Activated T-cell treated with anti-CD3 and anti-CD28 coated beads for 4 hours (primary cell): ENCODE data around the gene GPR39.

ENCODE experiments used
- DNase-seq: peaks from one replicate; pipeline ENCODE4 v3.0.0-alpha.2; 2020

The GPR39 gene

DNA sequence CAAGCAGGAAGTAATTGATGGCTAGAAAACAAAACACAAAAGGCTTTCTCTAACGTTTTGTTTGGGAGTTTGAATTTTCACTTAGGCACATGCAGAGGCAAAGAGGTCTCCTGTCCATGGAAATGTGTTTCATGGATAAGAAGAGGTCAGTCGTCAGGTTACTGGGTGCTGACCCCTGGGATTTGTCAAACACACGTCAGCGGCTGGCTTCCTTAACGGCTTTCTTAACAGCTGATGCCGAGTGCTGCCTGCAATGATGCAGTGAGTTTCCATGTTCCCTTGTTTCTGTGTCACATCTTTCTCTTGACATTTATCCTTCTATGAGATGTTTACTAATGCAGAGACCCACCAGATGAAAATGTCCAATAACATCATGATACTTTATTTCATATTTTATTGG is 31.7 kb downstream of the GPR39 start:
- no peak for DNase-seq

DNA sequence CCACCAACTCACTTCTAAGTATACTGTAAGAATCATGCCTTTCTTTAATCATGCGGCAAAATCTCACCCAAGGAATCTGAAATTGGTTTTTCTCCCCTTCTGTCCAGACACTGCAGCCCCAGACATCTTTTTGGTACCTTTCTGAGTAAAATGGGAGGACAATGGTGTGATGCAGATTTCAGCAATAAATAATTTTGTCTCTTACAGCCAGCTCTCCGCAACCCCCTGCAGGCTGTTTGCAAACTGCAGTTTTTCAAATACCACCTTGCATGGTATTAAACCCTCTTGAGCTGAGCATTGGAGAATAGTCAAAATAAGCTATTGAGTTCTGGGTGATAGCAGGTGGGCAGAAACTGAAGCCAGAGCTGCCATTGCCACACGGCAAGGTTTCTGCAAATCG is 32.2 kb downstream of the GPR39 start:
- no peak for DNase-seq

DNA sequence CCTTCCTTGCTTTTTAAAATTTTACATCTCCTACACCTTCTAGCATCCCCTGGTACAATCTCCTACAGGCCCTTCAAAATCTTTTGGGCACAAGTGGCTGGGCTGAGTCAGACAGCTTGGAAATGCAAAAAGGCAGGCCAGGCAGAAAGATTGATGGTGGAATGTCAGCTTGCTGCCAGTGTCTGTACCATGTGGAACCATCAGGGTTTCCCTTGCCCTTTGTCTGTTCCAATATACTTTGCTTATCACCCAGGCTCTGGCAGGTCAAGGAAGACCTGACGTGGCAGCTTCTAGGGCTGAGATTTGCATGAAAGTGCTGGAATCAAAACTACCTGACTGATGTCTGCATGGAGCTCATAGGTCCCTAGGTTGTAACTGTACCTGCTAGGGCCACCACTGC is 33.3 kb downstream of the GPR39 start:
- DNase-seq: no peak

DNA sequence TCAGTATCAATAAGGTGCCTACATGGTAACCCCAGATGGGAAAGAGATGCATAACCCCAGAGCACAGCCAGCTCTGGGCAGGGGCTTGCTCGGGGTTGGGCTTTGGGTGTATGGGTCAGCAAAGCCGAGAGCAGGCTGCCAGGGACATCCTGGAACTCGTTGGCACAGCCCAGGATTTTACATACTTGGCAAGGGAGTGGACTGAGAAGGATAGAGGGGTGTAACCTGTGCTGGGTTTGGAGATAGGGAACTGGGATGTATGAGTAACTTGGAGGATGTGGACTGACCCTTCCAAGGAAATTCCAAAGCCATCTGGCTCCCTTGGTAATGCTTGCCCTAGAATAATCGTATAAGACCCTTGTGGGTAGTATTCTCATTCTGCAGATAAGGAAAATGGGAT is 44.2 kb downstream of the GPR39 start:
- DNase-seq: no peak

DNA sequence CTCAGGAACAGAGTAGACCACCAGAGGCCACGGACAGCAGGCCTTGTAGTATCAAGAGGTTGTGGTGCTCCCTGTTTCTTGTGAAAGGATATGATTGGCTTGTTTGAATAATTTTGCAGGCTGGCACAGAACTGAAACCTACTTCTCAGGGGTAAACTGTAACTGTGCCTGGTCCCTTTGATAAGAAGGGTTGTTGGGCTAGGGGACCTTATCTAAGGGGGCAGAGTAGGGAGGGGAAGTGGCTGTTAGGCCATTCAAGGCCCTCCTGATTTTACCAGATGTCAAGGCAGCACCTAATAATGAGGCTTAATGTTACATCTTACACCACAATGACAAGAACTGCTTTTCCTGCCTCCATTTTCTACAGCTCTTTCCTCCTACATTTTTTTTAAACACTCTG is 45.6 kb downstream of the GPR39 start:
- DNase-seq: no peak

DNA sequence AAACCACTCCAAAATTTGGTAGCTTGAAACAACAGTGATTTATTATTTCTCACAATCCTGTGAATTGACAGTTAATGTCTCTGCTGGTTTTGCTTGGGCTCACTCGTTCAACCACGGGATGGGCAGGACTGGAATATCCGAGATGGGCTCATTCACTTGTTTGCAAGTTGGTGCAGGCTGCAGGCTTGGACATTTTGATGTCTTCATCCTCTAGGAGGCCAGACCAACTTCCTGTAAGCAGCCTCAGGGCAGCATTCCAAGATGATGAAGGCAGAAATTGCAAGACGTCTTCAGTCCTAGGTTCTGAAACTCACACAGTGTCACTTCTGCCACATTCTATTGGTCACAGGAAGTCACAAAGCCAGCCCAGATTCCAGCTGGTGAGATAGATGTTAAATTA is 47.1 kb downstream of the GPR39 start:
- no peak for DNase-seq

DNA sequence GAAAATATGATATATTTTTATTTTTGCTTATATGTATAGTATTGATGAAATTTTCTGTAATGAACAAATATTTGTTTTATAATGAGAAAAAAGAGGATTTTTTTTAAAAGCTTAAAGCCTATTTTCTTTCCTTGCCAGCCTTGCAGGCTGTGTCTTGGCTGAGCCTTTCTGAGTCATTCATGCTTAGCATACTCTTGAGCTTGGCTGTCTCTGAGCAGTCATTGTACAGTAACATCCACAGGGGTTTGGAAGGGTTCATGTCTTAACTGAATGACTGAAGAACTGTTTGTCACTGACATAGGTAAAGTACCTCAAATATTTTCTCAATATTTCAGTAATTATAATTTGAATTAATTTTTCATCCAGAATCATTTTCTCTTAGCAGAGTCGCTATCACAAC is 49.3 kb downstream of the GPR39 start:
- DNase-seq: no peak

DNA sequence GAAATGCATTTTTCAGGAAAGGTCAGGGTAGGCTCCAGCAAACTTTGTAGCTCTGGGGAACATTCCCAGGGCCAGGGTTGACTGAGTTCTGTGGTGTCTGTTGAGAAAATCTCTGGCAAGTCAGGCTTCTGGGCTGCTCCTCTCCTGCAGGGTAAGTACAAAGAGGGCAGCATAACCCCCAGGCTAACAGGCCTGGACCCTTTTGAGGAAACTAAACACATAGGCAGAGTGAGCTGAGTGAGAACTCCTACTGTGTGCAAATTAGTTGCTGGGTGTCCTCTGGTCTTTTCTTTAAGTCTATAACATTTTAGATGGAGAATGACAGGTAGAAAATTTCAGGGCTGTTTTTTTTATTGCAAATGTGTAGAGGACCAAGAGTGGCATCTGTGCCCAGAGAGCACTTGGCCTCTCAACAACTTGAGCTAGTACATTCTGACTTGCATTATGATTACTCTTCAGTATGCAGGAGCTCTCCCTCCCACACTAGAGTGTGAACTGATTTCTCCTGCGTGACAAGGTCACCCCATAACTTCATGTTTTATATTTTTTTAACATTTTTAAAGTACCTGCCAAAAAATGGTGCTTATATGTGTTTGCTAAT is 49.9 kb downstream of the GPR39 start:
- DNase-seq: no peak

DNA sequence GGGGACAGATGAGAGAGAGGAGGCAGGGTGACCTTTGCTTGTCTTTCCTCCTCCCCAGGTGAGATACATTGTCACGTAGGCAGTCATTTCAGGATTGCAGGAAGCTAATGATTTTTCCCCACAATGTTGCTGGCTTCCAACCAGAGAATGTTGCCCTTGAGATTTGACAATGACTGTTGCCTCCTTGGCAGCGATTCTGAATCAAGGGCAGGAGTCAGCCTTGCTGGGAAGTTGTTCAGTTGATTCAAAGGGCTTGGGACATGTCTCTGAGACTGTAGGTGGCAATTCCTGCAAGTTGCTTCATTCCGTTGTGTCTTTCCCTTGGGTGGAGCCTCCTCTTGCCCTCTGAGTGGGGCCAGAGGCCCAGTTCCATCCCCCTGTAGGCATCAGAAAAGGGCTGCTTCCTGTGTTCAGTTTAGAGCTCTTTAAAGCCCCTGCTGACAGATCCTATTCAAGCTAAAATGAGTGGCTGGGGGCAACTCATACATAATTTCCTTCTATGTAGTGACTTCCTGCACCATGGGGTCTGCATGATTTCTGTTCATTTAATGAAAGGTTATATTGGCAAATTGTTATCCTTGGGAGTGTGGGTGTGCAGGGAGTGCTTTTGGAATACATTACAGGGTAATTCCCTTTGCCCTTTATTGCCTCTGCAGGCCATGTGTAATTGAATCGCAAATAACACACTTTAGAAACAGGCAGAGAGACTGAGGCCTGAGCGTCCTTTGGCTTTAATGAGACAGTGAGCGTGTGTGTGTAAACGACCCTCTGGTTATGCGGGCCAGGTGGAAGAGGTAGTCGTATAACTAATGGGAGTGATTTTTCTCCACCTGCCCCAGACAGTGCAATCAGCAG is 52.4 kb downstream of the GPR39 start:
- no peak for DNase-seq

DNA sequence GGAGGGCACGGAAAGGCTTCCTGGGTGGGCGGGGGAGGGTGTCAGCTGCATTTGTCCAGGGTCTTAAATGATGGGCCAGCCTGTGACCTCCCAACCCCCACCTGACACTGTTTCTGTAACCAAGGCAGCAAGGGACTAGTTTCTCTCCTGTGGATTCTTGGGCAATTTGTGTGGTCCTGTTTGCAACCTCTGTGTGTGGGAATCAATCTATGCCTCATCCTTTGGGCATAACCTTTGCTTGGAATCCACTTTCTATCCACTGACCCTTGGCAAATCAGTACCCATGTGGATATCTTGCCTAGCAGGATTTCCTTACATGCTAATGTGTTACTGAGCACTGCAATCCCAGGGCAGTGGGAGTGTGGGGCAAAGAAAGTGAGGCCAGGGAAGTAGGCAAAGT is 54.1 kb downstream of the GPR39 start:
- no peak for DNase-seq

DNA sequence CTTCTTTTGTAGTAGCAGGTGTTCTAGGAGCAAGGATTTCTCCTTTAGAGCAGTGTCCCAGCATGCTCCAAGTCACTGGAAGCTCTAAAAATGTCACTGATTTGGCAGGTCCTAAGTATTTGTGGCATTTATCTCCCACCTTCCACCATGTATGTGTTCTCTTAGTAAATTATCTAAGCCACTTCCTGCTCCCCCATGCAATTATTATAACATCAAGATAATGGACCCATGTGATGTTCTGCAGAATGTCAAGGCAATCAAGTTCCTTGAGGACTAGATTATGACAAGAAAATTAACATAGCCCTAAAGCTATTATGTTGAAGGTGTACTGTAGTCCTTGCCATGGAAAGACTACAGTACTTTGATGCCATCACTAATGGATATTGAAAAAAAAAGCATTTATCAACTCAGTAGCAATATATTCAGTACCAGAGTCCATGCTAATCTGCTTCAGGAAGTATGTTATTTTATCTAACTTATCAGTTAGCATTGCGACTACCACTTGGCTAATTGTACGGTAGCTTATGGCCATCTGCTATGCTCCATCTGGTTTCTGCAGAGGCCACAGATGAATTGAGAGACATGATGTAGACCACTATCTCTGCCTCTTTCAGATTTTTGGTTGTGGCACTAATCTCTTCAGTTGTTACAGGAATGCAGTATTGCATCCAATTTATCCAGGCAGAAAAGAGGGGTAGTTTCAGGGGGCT is 56.7 kb downstream of the GPR39 start:
- no peak for DNase-seq

DNA sequence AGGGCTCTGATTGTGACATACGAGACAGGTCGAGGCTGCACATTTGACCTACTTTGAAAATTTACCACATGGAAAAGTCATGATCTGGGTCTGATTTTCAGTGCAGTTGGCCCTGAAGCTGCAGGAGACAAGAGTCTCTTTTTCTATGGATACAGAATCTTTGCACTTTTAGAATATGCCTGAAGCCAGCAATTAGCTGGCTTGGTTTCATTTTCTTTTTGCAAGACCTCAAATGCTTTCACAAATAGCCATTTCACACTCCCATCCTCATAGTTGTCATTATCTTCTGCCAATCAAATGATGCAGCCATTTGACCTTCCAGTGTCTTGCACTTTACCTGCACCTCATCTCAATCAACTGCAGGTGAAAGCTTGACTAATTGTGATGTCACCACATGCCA is 59.0 kb downstream of the GPR39 start:
- no peak for DNase-seq

DNA sequence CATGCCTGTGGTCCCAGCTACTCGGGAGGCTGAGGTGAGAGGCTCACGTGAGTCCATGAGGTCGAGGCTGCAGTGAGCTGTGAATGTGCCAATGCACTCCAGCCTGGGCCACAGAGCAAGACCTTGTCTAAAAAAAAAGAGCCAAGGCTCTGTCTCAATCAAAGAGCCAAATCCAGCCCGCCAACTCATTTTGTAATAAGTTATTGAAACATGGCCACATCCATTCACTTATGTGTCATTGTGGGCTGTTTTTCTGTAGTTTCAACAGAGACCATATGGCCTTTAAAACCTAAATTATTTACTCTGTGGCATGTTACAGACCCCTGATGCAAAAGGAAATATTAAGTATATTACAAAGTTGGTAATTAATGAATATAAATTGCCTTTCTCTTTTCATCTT is 60.8 kb downstream of the GPR39 start:
- DNase-seq: no peak

DNA sequence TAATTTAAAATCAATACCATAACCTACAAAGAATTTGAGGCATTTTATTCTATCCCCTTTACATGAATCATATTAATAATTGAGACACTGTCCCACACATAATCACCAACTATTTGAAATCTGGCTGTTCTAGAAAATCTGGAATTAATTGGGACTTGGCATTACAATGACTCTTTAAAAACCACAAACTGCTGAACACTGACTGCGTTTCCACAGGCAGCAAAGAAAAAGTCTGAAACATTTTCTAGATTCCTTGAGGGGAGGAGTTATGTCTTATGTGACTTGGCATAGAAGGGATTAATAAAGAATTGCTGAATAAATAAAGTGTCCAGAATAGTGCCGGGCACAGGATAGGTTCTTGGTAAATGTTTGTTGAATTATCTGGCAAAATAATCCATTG is 61.4 kb downstream of the GPR39 start:
- DNase-seq: no peak

DNA sequence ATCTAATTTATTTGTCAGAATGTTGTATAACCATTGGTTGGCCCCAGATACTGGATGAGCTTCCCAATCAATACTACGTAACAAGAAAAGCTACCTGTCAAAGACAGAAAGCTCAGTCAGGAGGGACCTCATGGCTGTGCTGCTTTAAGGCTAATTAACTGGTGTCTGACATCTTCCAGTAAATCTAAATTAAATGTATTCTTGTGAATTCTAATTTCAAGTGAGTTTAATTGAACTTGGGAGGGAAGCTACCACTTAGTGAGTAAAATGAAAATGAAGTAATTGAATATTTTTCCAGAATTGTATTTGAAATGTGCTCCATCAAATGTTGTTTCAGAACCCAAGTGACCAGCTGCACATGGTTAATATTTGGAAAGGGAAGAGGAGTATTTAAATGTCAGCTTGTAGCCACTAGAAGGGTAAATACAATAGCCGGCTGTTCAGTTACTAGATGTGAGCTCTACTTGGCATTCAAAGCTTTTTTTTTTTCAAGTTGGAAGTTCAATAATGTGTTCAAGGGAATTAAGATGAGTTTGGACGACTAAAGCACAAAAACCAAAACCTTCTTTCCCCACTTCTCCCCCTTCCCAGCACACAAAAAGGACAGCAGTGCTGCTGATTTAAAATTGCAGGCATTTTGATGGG is 62.0 kb downstream of the GPR39 start:
- no peak for DNase-seq

DNA sequence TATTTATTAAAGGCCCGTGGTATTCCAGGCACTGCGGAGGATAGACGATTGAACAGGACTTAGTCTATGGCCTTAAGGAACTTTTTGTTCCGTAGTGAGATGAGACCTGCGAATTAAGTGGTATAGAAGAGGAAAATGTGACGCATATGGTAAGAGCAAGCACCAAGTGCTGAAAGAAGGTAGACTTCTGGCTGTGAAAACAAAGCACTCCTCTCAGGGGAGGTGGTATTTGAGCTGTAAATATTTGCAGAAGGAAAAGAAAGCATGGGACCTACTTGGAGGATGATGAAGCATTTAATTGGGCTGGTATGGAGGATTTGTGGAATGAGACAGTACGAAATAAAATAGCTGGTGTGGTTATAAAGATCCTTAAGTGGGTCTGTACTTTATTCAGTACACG is 62.5 kb downstream of the GPR39 start:
- DNase-seq: no peak

DNA sequence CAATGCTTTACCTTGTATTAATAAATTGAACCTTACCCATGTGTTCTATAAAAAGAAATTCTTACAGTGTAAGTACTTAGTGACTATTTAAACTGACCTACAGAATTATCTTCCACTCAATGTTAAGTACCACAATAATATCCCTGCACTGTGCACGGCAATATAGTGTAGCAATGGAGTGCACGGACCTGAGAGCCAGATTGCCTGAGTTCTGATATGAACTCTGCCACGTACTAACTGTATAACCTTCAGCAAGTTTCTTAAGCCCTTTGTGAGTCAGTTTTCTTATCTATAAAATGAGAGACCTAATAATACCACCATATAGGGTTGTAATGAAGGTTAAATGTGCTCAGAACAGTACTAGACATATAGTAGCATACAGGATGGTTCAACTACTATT is 66.2 kb downstream of the GPR39 start:
- DNase-seq: no peak

DNA sequence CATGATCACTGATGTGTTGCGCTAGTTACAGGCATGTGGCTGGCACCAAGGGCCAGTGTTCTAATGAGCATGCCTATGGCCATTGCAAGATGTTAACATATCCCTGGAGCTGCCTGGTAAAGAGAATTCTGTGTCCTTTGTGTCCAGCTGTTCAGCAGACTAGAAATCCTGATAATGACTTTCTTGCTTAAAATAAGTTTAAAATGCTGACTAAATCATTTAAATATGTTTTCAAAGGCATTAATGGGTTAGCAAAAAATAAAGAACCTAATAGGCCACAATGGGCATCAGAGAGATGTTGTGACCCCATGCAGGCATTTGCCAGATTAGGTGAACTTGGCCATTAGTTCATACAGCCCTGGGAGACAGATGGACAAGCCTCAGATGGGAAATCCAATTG is 67.5 kb downstream of the GPR39 start:
- DNase-seq: no peak

DNA sequence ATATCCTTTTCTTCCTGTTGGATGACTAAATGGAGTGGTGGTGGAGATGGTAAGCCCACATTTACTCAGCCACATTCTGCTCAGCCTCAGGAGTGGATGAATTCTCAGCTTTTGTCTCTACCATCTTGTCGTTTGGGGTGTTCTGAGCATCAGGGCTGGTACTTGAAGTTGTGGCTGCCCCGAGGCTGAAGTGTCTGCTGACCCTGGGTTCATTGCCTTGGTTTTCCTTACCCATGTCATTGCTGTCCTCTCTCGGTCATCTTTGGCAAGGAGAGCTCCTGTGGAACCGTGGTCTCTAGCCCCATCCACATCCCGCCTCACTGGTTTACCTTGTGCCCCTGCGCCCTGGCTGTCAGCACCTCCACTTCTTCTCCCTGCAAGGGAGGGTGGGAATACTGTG is 71.9 kb downstream of the GPR39 start:
- DNase-seq: no peak

DNA sequence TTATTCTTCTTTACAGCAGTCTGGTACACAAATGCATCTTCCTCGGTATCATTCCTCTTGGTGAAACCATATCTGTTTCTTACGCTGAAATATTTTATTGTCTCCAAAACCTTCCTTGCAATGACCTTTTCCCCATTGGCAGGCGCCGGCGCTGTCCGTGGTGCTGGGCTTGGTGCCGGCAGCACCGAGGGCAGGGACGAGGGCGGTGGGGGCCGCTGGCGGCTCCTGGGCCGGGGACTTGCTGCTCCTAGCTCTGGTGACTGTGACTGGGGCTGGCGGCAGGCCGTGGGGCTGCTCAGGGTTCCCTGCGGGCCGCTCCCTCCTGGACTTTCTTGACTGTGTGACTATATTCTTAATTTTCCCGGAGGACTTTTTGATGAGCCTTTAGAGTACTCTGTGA is 72.5 kb downstream of the GPR39 start:
- no peak for DNase-seq

DNA sequence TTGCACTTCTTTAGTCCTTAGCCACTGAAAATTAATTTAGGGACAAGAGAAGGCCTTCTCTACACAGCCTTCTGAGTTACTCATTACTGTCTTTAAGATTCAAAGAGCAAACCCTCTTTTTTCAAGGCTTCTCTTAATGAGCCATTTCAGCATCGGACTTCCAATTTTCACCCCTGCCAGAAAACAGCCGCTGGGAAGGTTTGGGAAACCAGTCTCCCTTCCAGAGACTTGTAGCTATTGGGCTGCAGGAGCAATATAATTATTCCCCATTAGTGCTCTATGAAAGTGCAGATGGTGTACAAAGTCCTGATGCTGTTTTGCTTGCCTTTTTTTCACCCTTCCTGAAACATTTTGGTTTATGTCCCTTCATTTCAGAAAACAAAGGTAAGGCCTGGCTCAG is 79.3 kb downstream of the GPR39 start:
- DNase-seq: no peak

DNA sequence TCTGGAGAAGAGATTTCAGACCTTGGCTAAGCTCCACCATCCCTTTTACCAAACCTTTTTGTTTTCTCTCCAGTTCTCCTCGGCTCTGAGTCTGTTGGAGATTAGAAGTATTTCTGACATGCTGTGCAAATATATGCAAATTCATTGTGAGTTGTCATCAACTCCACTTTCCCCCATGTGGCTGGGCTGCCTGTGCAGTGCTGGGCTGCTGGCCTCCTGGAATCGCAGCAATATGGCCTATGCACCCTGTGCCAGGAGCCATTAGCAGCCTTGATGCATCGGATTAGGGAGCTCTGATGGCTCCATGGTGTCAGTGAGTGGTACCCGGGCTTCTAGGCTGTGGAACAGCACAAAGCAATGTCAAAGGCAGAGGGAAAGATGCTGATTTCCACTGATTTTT is 80.0 kb downstream of the GPR39 start:
- DNase-seq: no peak

DNA sequence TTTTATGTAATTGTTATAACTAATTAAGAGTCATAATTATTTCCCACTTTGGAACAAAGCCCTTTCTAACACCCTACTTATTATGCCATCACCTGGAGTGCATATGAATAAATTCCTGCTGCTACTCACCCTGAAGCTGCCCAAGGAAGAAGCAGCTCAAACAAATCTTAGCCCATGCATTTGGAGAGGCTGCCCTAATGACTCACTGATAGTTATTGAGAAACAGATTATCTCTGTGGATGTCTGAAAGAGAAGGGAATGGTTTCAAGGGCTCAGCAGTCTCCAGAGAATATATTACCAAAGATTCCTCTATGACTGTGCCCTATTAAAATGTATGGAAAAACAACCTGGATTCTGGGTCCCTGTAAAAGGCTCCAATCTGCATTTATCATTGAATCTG is 81.0 kb downstream of the GPR39 start:
- no peak for DNase-seq

DNA sequence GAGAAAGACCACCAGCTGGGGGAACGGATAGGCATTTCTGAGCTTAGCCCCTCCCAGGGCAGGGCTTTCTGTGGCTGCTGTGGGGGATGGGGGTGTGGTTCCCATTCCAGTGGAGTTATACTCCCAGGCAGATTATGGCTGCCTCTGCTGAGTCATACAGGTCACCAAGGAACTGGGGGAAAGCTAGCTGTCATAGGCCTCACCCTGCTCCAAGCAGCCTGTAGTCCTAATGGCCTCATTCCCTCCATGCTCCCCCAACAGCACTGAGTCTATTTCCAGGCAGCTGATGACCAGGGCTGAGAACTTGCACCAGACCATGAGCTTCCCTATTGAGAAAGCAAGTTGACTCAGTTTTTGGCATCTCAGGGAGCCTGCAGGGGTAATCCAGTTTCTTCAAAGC is 87.1 kb downstream of the GPR39 start:
- no peak for DNase-seq
